Endodermal cell (in vitro differentiated cells): ENCODE results near the gene CBLL1. TPM values are rescaled to one million over a fixed set of nuclear protein-coding genes. Genes with fewer than 3 reads are reported as not detected.

Source experiments
- DNase-seq: peaks from one replicate; pipeline ENCODE4 v3.0.0-alpha.2; 2017
- H3K27ac ChIP-seq: 2 replicates; pipeline ENCODE4 v1.5.1; 2013; ENCODE audit warnings: mild to moderate bottlenecking, low read depth, low read length, moderate library complexity
- H3K27me3 ChIP-seq: 2 replicates; pipeline ENCODE4 v1.6.1; 2013; ENCODE audit warnings: mild to moderate bottlenecking, low read length, moderate library complexity; ENCODE audit not compliant: insufficient read depth, control insufficient read depth, poor library complexity, severe bottlenecking
- H3K36me3 ChIP-seq: 2 replicates; pipeline ENCODE4 v1.7.0; 2013; ENCODE audit warnings: mild to moderate bottlenecking, low read length, moderate library complexity; ENCODE audit not compliant: control insufficient read depth, insufficient read depth
- H3K4me1 ChIP-seq: one replicate; pipeline ENCODE4 v1.7.0; 2013; ENCODE audit warnings: low read length; ENCODE audit not compliant: control insufficient read depth, insufficient read depth
- H3K4me3 ChIP-seq: 2 replicates; pipeline ENCODE4 v1.5.1; 2013; ENCODE audit warnings: mild to moderate bottlenecking, low read length, moderate library complexity
- H3K9ac ChIP-seq: 2 replicates; pipeline ENCODE4 v1.6.1; 2013; ENCODE audit warnings: mild to moderate bottlenecking, low read length, moderate library complexity; ENCODE audit not compliant: poor library complexity, severe bottlenecking; ENCODE audit errors: extremely low read depth
- H3K9me3 ChIP-seq: 2 replicates; pipeline ENCODE4 v1.6.1; 2013; ENCODE audit warnings: mild to moderate bottlenecking, low read length, moderate library complexity; ENCODE audit not compliant: control insufficient read depth
- H3K27ac Mint-ChIP-seq: 2 replicates; pipeline ENCODE4 v1.8.0; 2020; ENCODE audit warnings: mixed read lengths
- H3K27me3 Mint-ChIP-seq: 2 replicates; pipeline ENCODE4 v1.8.0; 2021; ENCODE audit warnings: mild to moderate bottlenecking, mixed read lengths; ENCODE audit not compliant: insufficient read depth
- H3K36me3 Mint-ChIP-seq: 2 replicates; pipeline ENCODE4 v1.8.0; 2020; ENCODE audit warnings: low read depth, mixed read lengths
- H3K4me1 Mint-ChIP-seq: 2 replicates; pipeline ENCODE4 v1.8.0; 2020; ENCODE audit warnings: mixed read lengths
- H3K4me3 Mint-ChIP-seq: 2 replicates; pipeline ENCODE4 v1.8.0; 2020; ENCODE audit warnings: mild to moderate bottlenecking, moderate library complexity, mixed read lengths
- H3K9me3 Mint-ChIP-seq: 2 replicates; pipeline ENCODE4 v1.8.0; 2020; ENCODE audit warnings: mild to moderate bottlenecking, mixed read lengths
- CTCF ChIP-seq: fragments of 200-600 bp; sonication (generic); conservative IDR thresholded peaks from 2 replicates; pipeline ENCODE4 v1.5.0; 2021; ENCODE audit warnings: antibody characterized with exemption, mild to moderate bottlenecking
- WGBS, 2 experiments: methylation state at CpG; one replicate each; pipeline versions ENCODE4 v1.1.5 to v1.1.7; 2013; ENCODE audit warnings: missing lambda C conversion rate in 2 of 2, mixed read lengths in 1 of 2; ENCODE audit not compliant: insufficient coverage in 1 of 2, insufficient read length in 1 of 2; 5-methylcytosine and 5-hydroxymethylcytosine counted together
- total RNA-seq, 2 donors: library from RNA; stranded (reverse); fragmentation: NEBNext Ultra II Directional in 1 of 2; extraction: Animal tissue kit (Norgen Biotek cat#: 25700) in 1 of 2; gene quantifications; 2 replicates in 1 of 2; 3 replicates in 1 of 2; pipeline ENCODE4 v1.2.1, GENCODE V29; 2021

The CBLL1 gene
- total RNA-seq, 2 donors from 2014 or later, result 33.3 to 34.7 TPM

- Histone ChIP-seq H3K27me3 (no peaks in the 10 kb centered on the region), H3K9ac (no peak overlapping the region), H3K4me3 (no peak overlapping the region), H3K4me1 (no peaks in the 10 kb centered on the region), H3K36me3 (peaks cover 94% of the 10 kb centered on the region), H3K9me3 (no peaks in the 10 kb centered on the region), H3K27ac (no peak overlapping the region)
- H3K27me3 Mint-ChIP-seq, result no peaks in the 10 kb centered on the region
- peaks cover 63% of the 10 kb centered on the region for H3K36me3 Mint-ChIP-seq
- TF ChIP-seq CTCF, result peak; percentile 63
- 85 to 100% methylated on average over 1 to 2 of the region's 2 CpGs for WGBS, 2 experiments
- no peak overlapping the region for H3K27ac Mint-ChIP-seq
- H3K9me3 Mint-ChIP-seq, result no peaks in the 10 kb centered on the region
- no peak overlapping the region for H3K4me3 Mint-ChIP-seq
- H3K4me1 Mint-ChIP-seq, result no peaks in the 10 kb centered on the region
- no peak for DNase-seq
These were observed 10.7 kb downstream of the CBLL1 start for GRCh38 chr7:107754642-107755041.

GRCh38 chr7:107758667-107759066 lies 14.7 kb downstream of the CBLL1 start:
- Histone ChIP-seq H3K9ac (no peak overlapping the region), H3K4me3 (no peak overlapping the region), H3K36me3 (peaks cover 69% of the 10 kb centered on the region), H3K27me3 (no peaks in the 10 kb centered on the region), H3K9me3 (no peaks in the 10 kb centered on the region), H3K4me1 (no peaks in the 10 kb centered on the region), H3K27ac (no peak overlapping the region)
- H3K27ac Mint-ChIP-seq, result no peak overlapping the region
- H3K36me3 Mint-ChIP-seq, result peaks cover 41% of the 10 kb centered on the region
- H3K4me3 Mint-ChIP-seq, result no peak overlapping the region
- WGBS, 2 experiments, result 75 to 94% methylated on average over 1 of the region's 1 CpG
- TF ChIP-seq CTCF, result no peak
- H3K9me3 Mint-ChIP-seq, result no peaks in the 10 kb centered on the region
- H3K4me1 Mint-ChIP-seq, result no peaks in the 10 kb centered on the region
- no peak for DNase-seq
- no peaks in the 10 kb centered on the region for H3K27me3 Mint-ChIP-seq

- Histone ChIP-seq H3K27me3 (no peaks in the 10 kb centered on the region), H3K4me1 (no peaks in the 10 kb centered on the region), H3K4me3 (no peak overlapping the region), H3K9ac (no peak overlapping the region), H3K27ac (no peak overlapping the region), H3K36me3 (no peaks in the 10 kb centered on the region), H3K9me3 (no peaks in the 10 kb centered on the region)
- H3K9me3 Mint-ChIP-seq, result no peaks in the 10 kb centered on the region
- no peak overlapping the region for H3K27ac Mint-ChIP-seq
- TF ChIP-seq CTCF, result no peak
- no peak for DNase-seq
- H3K4me3 Mint-ChIP-seq, result no peak overlapping the region
- no peaks in the 10 kb centered on the region for H3K4me1 Mint-ChIP-seq
- no peaks in the 10 kb centered on the region for H3K27me3 Mint-ChIP-seq
- H3K36me3 Mint-ChIP-seq, result no peaks in the 10 kb centered on the region
- 100% methylated on average over 1 of the region's 2 CpGs; no CpG with 5 or more reads in 1 of the 2 experiments for WGBS, 2 experiments
These were observed 23.4 kb downstream of the CBLL1 start for GRCh38 chr7:107767391-107767790.
